Stimulated activated CD4-positive, alpha-beta T cell treated with anti-CD3 and anti-CD28 coated beads, Interleukin-15, amount 100 ng/mL, for 48 hours (primary cell): Measurements from ENCODE around the gene ATP6V1B1.

Experiments
- DNase-seq, 2 donors: peaks; one replicate each; pipeline ENCODE4 v3.0.0-alpha.2; 2020; ENCODE audit warnings: low read depth in 2 of 2

Gene ATP6V1B1

DNA sequence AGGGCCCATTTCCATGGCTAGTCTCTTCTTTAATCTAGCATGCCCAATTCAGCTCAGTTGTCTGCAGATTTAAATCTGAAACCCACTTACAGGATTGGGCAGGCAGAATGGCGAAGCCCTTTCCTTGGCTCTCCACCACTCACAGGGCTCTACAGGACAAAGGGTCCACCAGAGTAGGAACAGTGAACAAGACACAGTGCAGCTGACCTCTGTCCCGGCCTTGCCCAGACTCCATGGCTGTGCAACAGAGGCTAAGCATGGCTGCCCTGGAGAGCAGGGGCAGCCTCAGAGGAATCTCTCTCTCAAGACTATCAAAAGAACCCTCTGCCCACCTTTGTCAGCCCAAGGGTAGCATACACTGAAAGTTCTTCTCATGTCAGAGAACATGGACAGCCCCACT is 9.7 kb upstream of the ATP6V1B1 start:
- no peak for DNase-seq

DNA sequence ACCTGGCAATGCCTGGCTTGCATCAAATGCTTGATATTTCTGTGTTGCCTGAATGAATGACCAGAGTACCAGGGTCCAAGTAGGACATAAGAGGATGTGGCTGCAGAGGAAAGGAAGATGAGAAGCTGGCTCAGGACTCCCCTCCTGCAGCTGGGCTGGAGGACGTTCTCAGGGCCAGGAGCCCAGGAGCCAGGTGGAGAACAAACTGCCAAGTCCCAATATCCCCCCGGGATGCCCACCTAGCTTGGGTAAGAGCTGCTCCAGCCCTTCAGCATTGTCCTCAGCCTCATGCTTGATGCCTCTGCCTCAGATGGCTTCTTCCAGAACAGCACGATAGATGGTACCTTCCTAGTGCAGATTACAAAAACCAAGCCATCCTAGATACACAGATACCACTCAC is 8.6 kb upstream of the ATP6V1B1 start:
- DNase-seq, result no peak

DNA sequence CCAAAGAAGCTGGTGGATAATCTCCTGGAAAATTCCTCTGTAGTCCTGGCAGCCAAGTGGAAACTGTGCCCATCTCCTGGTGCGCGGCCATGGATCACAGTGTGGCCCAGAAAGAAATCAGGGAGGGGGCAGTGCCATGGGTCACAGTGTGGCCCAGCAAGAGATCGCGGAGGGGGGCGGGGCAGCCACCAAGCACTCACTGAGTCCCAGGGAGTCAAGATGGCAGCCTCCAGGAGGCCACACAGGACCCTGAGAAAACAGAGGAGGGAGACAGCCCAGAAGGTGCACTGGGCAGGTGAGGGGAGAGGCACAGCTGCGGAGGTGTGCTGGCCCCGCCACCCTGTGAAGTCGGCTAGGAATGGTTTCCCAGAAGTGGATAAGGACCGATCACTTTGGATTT is 8.1 kb upstream of the ATP6V1B1 start:
- DNase-seq, result no peak

DNA sequence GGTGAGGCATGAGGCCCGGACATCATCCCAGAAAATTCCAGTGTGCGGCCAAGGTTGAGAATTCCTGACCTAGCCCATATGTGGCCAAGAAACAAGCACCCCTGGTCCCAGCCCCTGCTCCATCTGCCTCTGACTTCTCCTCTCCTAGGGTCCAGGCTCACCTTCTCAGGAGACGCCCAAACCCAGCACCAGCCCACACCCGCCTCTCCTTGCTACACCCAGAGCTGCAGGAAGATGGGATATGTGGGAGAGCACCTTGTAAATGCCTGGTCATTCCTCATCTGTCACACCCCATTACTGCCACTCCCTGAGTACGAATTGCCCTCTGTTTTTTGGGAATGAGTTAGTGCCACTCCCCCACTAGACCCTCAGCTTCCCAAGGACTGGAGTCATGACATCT is 7.3 kb upstream of the ATP6V1B1 start:
- DNase-seq, result no peak

DNA sequence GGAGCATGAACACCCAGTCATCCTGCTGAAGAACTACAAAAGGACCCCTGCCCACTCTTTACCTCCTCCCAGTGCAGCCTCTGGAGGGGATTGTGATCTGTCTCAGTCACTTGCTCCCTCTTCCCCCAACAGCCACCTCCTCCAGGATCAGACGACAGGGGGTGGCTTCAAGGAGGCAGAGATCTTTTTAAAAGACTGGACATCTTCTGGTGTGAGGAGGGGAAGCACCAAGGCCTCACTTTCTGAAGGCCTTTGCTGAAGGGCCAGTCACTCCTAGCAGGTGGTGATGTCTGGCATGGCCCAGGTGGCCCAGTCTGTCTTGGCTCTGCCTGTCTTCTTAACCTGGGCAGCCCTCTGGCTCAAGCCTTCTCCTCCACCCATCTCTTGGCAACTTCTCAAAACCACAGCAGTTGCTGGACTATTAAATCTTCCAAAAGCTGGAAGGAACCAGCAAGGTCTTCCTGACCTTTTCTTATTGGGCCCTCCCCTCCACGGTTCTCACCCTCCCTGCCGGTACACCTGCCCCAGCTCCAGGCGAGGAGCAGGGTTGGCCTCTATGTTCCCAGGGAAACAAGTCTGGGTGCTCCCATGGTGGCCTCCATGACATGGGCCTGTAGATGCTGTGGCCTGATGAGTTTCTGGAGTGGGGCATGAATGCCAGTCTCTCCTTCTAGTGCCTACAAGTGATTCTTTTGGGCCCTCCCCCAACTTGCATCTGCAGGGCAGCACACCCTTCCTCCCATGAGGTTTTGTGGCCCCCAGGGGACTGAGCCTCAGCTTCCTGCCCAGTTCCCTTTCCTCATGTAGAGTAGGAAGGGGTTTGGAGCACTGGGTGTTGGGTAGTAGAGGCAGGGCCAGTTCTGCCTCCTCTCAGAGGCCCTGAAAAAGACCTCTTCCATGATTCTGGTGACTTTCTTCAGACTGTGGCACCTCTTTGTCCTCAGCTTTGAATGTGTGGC is 5.0 kb upstream of the ATP6V1B1 start:
- DNase-seq, result no peak

DNA sequence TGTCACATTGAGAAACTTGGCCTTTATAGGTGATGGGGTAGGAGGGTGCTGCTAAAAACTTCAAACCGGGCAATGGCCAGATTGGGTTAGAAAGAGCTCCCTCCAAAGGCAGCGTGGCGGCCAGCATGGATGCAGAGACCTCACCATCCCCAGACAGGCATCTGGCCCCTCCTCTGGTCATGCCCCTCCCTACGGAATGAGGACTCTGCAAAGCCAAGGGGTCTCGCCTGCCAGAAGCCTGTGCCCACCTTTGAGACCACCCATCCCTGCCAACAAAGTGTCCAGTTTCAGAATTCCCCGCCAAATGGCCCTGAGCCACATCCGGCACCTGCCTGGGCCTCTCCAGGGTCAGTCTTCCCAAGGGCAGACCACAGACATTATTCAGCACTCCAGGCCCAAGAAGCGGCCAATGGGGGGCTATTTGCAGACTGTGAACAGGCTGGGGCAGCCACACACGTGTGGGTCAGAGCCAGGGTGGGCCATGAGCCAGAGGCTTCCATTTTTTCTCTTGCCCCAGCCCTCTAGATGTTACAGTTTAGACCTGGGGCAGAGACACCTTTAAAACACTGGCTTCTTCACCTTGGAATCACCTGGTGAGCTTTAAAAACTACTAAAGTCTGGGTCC is 4.2 kb upstream of the ATP6V1B1 start:
- DNase-seq, result no peak

DNA sequence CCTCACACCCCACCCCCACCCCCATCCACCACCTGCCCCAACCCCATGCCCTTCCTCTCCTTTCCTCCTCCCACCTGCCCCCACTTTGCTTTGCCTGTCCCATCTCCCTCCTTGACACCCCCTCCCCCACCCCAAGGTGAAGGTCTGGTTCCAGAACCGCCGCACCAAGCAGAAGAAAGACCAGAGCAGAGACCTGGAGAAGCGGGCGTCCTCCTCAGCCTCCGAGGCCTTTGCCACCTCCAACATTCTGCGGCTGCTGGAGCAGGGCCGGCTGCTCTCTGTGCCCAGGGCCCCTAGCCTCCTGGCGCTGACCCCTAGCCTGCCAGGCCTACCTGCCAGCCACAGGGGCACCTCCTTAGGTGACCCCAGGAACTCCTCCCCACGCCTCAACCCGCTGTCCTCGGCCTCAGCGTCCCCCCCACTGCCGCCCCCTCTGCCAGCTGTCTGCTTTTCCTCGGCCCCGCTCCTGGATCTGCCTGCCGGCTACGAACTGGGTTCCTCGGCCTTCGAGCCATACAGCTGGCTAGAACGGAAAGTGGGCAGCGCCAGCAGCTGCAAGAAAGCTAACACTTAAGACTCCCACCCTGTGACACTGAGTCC is 3.0 kb upstream of the ATP6V1B1 start:
- DNase-seq, result no peak

DNA sequence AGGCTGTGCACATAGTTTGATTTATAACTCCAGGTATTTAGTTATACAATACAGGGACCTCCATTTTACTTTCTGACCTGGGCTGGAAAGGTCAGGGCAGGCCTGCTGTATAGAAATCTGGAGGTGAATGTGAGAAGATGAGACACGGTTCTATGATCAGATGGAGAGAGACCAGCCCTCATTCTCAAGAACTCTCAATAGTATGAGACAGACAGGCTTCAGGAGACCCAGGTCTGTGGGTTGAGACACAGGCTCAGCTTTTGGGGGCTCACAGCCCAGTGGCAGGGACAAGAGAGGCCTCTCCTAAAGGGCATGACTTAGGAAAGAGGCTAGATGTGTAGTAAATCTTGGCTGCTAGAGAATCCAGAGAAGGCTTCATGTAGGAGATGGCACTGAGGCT is 719 bp upstream of the ATP6V1B1 start:
- no peak for DNase-seq

DNA sequence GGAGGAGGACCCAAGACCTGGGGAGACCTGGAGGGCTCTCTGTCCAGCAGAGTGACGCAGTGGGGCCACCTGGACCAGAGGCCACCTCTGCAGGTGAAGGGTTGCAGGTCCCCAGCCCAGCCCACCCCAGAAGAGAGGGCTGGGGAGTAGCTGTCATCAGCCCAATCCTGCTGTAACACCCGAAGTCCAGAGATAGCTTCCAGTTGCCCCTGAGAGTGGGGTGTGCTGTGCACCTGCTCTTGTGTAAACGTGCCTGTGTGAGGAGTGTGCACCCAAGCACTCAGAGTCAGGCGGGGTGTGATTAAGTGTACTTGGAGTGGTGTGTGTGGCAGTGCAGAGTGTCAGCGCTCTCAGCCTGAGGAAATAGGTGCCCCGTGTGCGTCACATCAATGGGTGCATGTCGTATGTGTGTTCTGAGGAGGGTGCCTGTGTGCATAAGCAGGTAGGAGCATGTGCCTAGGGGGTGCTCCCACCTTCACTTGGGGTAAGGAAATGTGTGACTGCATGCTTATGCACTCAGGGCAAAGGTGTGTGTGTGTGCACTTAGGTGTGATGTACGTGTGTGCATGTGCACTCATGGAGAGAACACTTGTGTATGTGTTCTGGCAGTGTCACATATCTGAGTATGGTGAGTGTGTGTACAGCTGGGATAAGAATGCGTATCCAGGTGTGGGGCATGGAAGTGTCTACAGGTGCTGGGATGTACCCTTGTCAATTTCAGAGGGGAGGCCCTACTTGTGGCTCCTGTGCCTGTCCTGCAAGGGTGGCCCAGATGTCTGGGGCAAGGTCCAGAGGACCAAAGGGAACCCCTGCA is 672 bp downstream of the ATP6V1B1 start:
- no peak for DNase-seq

DNA sequence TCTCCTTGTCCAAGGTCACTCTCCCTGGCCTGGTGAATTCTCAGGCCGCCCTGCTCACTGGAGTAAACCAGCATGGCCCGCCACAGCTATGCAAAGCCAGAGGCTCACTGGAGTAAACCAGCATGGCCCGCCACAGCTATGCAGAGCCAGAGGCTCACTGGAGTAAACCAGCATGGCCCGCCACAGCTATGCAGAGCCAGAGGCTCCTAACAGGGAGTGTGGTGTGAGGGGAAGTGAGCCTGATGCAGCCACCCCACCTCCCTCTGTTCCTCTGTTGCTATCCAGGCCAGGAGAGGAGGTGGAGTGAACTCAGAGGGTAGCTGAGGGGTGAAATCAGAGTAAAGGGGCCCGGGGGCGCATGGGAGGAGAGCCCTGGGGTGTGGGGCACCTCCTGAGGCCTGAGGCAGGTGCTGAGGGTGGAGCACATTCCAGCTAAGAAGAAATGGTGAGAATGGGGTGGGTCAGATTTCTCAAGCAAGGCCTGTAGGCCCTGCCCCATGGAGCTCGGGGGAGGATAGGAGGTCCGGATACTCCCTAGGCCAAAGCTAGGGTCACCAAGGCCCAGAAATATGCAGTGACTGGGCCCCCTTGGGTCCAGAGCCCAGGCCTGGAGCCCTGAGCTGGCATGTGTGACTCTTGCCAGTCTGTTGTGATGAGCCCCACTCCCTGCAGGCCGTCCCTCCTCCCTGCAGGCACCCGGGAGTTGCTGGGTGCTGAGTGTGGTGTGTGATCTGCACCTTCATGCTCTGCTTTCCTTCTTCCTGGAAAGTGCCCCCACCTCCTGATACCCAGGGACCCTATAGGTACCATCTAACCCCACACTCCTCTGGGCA is 1.5 kb downstream of the ATP6V1B1 start:
- DNase-seq, result no peak

DNA sequence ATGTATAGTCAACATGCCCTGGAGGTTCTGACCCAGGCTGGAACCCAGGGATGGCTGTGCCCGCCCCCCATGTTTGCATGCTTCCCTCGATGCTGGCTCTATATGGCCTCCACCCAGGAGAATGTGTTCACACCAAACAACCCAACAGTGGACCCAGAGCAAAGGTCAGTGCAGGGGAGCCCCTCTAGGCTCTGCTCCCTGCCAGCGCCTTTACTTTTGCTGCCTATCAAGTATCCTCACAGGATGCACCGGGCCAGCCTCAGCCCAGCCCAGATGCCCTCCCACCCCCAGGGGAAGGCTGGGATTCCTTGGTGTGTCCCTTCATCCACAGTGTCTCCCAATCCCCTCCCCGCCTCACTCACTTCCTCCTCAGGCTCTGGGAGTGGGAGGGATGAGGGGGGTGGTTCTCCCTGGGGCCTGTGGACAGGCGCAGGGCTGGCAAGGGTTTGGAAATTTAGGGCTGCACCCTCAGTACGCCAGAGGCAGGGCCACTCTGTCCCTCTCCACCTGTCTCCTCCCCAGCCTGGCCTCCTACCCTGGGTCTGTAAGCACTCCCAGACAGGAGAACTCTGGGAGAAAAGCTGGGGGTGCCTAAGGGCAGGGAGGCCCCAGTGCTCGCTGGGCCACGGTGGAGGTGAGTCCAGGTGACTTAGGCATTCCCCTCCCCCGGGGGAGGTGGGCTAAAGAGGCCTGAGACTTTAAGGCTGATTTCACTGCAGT is 2.3 kb downstream of the ATP6V1B1 start:
- DNase-seq, result no peak

DNA sequence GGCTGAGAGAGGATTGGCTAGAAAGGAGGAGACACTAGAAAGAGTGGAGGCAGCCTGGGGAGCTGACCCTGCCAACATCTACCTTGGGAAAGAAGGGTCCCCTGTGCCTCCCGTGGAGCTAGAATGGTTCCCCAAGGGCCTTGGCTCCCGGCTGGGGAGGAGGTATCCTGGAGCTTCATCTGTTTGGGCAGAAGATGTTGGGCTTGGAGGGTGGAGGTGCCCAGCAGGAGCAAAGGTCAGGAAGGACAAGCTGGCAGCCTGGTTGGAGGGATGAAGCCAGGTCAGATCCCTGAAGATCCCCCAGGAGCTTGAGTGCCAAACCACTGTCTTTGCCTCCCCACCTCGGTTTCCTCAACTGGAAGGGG is 2.9 kb downstream of the ATP6V1B1 start:
- no peak for DNase-seq

DNA sequence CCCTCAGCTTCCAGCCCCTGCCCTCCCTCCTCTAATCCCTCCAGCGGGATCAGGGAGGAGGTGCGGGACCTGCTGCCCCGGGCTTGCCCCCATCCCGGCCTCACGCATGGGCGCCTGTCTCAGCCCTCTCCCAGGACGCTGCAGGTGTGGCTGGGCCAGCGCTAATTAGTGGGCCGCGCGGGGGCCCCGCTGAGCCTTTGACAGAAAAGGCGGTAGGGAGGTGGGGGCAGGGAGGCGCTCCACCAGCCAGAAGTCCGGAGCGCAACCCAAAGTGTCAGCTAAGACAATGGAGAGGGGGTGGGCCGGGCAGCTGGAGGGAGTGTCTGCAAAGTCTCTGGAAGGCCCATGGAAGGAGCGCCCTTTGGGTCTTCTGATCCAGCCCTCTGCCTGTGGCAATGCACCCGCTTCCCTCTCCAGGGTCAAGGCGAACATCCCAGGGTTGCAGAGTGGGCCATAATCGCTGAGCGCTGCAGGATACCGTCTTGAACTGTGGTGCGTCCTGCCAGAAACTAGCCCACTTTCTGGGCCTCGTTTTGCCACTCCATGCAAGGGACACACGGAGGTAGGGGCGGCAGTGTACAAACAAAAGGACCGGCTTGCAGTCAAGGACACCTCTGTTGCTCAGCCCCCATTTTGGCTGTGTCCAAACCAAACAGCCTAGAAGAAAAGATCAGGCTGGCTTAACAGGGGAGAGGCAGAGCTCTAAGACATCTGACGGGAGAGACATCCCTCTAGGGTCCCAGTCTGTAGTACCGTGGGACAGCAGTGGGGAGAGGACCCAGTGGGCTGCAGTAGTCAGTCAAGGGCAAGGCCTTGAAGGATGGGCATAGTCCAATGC is 3.5 kb downstream of the ATP6V1B1 start:
- DNase-seq, result no peak

DNA sequence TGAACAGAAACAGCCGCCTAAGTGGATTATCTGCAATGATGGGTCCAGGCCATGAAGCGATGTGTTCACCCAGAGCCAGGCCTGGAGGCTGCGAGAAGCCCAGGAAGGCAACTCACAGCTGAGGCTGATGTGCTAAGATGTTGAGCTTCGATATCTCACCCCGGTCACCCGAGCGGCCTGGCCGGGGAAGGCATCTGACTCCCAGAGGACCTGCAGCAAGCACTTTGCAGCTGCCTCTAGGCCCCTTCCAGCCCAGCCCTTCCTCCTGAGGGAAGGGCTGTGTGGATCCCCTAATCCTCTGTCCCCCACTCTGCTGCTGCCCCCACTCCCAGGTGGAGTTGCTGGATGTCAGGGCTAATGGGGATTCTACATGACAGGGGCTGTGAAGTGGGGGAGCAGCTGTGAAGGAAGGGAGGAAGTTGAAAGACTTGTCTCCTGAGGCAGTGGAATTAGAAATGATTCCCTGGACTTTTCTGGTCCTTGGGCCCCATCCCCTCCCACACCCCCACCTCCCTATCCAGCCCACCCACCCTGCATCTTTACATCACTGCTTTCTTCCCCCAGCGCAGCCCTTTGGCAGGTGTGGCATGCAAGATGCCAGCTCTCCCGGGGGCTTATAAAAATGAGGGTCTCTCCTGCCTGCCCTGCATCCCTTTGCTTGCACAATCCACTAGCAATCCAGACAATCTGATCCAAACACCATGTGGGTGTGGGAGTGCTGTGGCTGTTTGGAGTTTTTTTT is 4.3 kb downstream of the ATP6V1B1 start:
- DNase-seq, result no peak

DNA sequence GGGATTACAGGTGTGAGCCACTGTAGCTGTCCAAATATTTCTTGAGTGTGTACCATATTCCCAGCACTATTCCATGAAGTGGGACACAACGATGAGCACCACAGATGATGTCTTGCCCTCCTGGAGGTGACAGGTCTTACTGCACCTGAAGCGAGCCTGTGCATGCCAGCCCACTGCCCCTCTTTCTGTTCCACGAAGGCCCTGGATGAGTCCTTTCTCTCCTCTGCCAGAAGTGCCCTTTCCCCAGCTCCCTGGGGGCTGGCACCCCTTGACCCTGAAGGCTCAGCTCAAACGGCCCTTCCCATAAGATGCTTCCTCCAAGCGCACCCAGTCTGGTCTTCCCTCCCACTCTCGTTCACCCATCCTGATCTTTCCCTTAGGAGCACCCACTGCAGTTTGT is 5.5 kb downstream of the ATP6V1B1 start:
- no peak for DNase-seq

DNA sequence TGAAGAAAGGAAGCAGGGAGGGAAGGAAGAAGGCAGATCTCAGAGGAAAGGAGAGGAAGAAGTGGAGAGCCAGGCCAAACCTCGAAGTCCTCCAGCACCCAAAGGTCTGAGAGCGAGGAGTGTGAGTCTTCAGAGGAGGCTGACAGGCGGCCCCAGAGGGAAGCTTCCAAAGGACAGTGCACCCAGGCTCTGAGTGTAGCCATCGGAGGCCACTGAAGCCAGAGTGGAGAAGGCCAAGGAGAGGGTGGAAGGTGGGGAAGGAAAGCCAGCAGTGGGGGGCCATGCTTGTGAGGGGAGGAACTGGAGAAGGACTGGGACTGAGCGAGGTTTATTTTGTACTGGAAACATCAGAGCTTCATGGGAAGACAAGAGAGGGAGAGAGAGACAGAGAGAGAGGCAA is 6.0 kb downstream of the ATP6V1B1 start:
- DNase-seq, result no peak

DNA sequence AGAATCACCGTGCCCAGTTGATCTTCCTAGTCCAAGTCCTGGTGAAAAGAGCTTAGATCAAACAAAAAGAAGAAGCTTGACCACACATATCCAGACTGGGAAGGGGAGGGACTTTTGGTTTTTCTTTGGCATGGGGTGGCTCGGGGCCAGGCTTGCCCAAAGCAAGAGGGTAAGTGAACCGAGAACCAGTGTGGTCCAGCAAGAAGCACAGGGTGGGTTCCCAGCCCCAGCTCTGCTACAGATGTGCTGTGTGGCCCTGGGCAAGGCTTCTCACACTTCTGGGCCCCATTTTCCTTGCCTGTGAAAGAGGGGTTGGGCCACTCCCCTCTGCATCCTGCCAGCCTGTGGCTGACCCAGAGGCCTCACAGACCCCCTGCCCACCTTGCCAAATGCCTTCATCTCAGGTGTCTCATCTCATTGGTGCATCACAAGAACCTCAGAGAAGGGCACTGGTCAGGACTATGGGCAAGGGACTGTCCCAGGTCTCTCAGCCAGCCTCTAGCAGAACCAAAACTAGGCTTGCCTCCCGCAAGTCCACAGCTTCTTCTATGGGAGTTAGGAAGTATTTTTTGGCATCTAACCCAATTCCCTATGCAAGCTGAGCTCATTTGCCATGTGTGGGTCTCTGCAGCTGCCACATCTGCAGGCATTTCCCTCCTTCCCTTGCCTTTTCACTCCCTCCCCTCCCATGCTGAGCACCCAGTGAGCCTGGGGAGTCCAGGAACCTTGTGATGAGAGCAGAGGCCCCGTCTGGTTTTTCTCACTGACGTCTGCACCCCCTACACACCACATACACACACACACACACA is 6.9 kb downstream of the ATP6V1B1 start:
- no peak for DNase-seq
